ENCODE data around the gene AQR.
"Not testable (repeated sequence)": the region's sequence is repeated elsewhere in the genome, so short reads cannot be mapped to it uniquely, and the experiment has no call there.

Gene AQR

GRCh38 chr15:34969340-34970097 is at the start of gene AQR:
Gene AQR, minus strand, starts transcription at chr15:34969742. Its CDS starts 129 bp downstream, at chr15:34969613.
- peak; percentile 42 to 98 (median 92) for DNase-seq

- DNase-seq: no peak
Observed at GRCh38 chr15:35014241-35014640, 44.7 kb upstream of the AQR start.

GRCh38 chr15:35013370-35013769 is 43.8 kb upstream of the AQR start:
- no peak for DNase-seq

GRCh38 chr15:35007397-35007796 is 37.9 kb upstream of the AQR start:
- no peak for DNase-seq

- no peak for DNase-seq
Observed at GRCh38 chr15:35005933-35006332, 36.4 kb upstream of the AQR start.

- no peak for DNase-seq
Observed at GRCh38 chr15:35003928-35004327, 34.4 kb upstream of the AQR start.

GRCh38 chr15:35000511-35000910 is 31.0 kb upstream of the AQR start:
- no peak for DNase-seq

GRCh38 chr15:34999906-35000305 is 30.4 kb upstream of the AQR start:
- DNase-seq: no peak

GRCh38 chr15:34994925-34995324 is 25.4 kb upstream of the AQR start:
- no peak for DNase-seq

- DNase-seq: no peak
Observed at GRCh38 chr15:34993877-34994276, 24.3 kb upstream of the AQR start.

- DNase-seq: no peak
Observed at GRCh38 chr15:34993412-34993811, 23.9 kb upstream of the AQR start.

- peak in 54 of 56 donors; percentile 11 to 88 (median 74) for DNase-seq
Observed at GRCh38 chr15:34988027-34988902, 18.7 kb upstream of the AQR start, which contains the start of gene ZNF770. Gene ZNF770, minus strand, starts transcription at chr15:34988287. Its CDS starts 4,853 bp downstream, at chr15:34983434.

- peak in 2 of 56 donors; percentile 37 to 45 for DNase-seq
Observed at GRCh38 chr15:34987609-34988026, 18.1 kb upstream of the AQR start.

- DNase-seq: peak in 9 of 56 donors; percentile 2 to 50 (median 28)
Observed at GRCh38 chr15:34986771-34987480, 17.4 kb upstream of the AQR start.

GRCh38 chr15:34986326-34986725 is 16.8 kb upstream of the AQR start:
- no peak for DNase-seq

GRCh38 chr15:34984889-34985630 is 15.5 kb upstream of the AQR start:
- no peak for DNase-seq

- DNase-seq: no peak
Observed at GRCh38 chr15:34976743-34977142, 7.2 kb upstream of the AQR start.

GRCh38 chr15:34976073-34976472 is 6.5 kb upstream of the AQR start:
- DNase-seq: no peak

GRCh38 chr15:34973512-34973911 is 4.0 kb upstream of the AQR start:
- no peak for DNase-seq

GRCh38 chr15:34970098-34970643 is 629 bp upstream of the AQR start:
- DNase-seq: not testable (repeated sequence)

GRCh38 chr15:34964277-34964676 is 5.3 kb downstream of the AQR start:
- DNase-seq: no peak
